Sigmoid colon (tissue), 4 donors: ENCODE measurements around the gene MYL9.

ENCODE experiments used
- EP300 ChIP-seq, 4 donors: sonication (generic); formaldehyde crosslinking; IDR thresholded peaks; one replicate each; pipeline ENCODE4 v1.6.1; 2017; ENCODE audit warnings: antibody characterized with exemption in 4 of 4
- POLR2A ChIP-seq, 2 donors: fragments of 450-650 bp; IDR thresholded peaks; one replicate each; pipeline ENCODE4 v1.6.1; 2016; ENCODE audit warnings: antibody characterized with exemption in 2 of 2, mild to moderate bottlenecking in 2 of 2, moderate library complexity in 2 of 2
- TF ChIP-seq, protein P1 (sequence below), 4 experiments: fragments of 450-650 bp in 3 of 4; fragments of 200-600 bp in 1 of 4; IDR thresholded peaks; one replicate each; pipeline ENCODE4 v1.5.1; 2016 to 2019; ENCODE audit warnings: antibody characterized with exemption in 4 of 4, mild to moderate bottlenecking in 3 of 4, moderate library complexity in 2 of 4

DNA sequence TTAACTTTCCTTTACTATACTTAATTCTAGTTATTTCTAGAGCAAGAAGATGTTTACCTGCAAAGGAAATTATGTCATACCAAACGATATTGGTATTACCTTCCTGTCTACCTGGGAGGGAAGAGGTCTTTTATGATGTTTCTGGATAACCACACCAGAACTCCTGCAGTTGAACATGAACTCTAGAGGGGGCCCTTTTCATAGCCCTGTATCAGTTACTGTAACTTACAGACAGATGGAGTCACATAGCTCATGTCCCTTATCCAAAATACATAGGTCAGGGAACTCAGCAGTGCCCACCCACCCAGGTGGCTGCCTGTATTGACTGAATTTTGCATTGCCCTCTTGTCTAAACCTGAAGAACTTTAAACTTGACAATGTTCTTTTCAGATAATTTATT, 35.1 kb upstream of the MYL9 start:
- TF ChIP-seq POLR2A (IDR thresholded peaks at IDR 0.05): no peak
- TF ChIP-seq EP300 (IDR thresholded peaks at IDR 0.05): no peak
- TF ChIP-seq, protein P1, sequence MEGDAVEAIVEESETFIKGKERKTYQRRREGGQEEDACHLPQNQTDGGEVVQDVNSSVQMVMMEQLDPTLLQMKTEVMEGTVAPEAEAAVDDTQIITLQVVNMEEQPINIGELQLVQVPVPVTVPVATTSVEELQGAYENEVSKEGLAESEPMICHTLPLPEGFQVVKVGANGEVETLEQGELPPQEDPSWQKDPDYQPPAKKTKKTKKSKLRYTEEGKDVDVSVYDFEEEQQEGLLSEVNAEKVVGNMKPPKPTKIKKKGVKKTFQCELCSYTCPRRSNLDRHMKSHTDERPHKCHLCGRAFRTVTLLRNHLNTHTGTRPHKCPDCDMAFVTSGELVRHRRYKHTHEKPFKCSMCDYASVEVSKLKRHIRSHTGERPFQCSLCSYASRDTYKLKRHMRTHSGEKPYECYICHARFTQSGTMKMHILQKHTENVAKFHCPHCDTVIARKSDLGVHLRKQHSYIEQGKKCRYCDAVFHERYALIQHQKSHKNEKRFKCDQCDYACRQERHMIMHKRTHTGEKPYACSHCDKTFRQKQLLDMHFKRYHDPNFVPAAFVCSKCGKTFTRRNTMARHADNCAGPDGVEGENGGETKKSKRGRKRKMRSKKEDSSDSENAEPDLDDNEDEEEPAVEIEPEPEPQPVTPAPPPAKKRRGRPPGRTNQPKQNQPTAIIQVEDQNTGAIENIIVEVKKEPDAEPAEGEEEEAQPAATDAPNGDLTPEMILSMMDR (IDR thresholded peaks at IDR 0.05): peak in 2 of 4 experiments; percentile 6 to 37
